PC-3 (cell line): ENCODE results near the gene TRAPPC10. TPM values are rescaled to one million over a fixed set of nuclear protein-coding genes. Genes with fewer than 3 reads are reported as not detected.

Experiments used
- ATAC-seq: fragments of 200-7000 bp; cut with Tn5 transposase; 2 replicates; pipeline ENCODE4 v1.9.1; 2020; ENCODE audit warnings: mild to moderate bottlenecking, moderate library complexity
- BruUV-seq: library from RNA; stranded (reverse); fragments of 400-500 nt; replicated peaks from 2 replicates; lab custom pipeline; 2021; lab: Mats Ljungman, UMichigan
- CTCF ChIA-PET: fragments of 300-600 bp; sonication (Branson Sonifier 250); formaldehyde crosslinking; loops from one replicate; lab custom pipeline; 2022; ENCODE audit warnings: antibody characterized with exemption; lab: Charles Lee
- POLR2A ChIA-PET: fragments of 300-600 bp; sonication (Branson Sonifier 250); formaldehyde crosslinking; loops from one replicate; lab custom pipeline; 2022; ENCODE audit warnings: antibody characterized with exemption; ENCODE audit not compliant: unreplicated experiment; lab: Charles Lee
- DNase-seq: peaks from one replicate; pipeline ENCODE4 v3.0.0-alpha.2; 2015
- H2AFZ ChIP-seq: fragments of 300-600 bp; sonication (generic); 2 replicates; pipeline ENCODE4 v1.6.0; 2016; ENCODE audit warnings: antibody characterized with exemption, low read length
- H3F3A ChIP-seq: fragments of 300-600 bp; sonication (generic); one replicate; pipeline ENCODE4 v1.6.0; 2017; ENCODE audit warnings: antibody characterized with exemption, low read length, control low read depth, mild to moderate bottlenecking; ENCODE audit not compliant: unreplicated experiment
- H3K27ac ChIP-seq: fragments of 300-600 bp; sonication (generic); 2 replicates; pipeline ENCODE4 v1.5.1; 2016; ENCODE audit warnings: mild to moderate bottlenecking, low read length
- H3K27me3 ChIP-seq: fragments of 300-600 bp; sonication (generic); 2 replicates; pipeline ENCODE4 v1.6.1; 2016; ENCODE audit warnings: low read length, mixed read lengths
- H3K36me3 ChIP-seq: fragments of 300-600 bp; sonication (generic); 2 replicates; pipeline ENCODE4 v1.6.1; 2016; ENCODE audit warnings: low read depth, mixed run types, low read length, mixed read lengths
- H3K4me1 ChIP-seq: fragments of 300-600 bp; sonication (generic); 2 replicates; pipeline ENCODE4 v1.5.1; 2016; ENCODE audit warnings: low read length; ENCODE audit not compliant: insufficient read depth
- H3K4me2 ChIP-seq: fragments of 300-600 bp; sonication (generic); 2 replicates; pipeline ENCODE4 v1.6.0; 2016; ENCODE audit warnings: low read length
- H3K4me3 ChIP-seq: fragments of 300-600 bp; sonication (generic); 2 replicates; pipeline ENCODE4 v1.5.1; 2016; ENCODE audit warnings: mild to moderate bottlenecking, low read length, mixed read lengths
- H3K79me2 ChIP-seq: fragments of 300-600 bp; sonication (generic); 2 replicates; pipeline ENCODE4 v1.6.1; 2017; ENCODE audit warnings: low read length, mixed read lengths
- H3K9ac ChIP-seq: fragments of 300-600 bp; sonication (generic); 2 replicates; pipeline ENCODE4 v1.6.0; 2016; ENCODE audit warnings: mild to moderate bottlenecking, low read length
- H3K9me2 ChIP-seq: fragments of 300-600 bp; sonication (generic); replicated peaks from 2 replicates; pipeline ENCODE4 v1.6.1; 2016; ENCODE audit warnings: mixed run types, low read length, mixed read lengths
- H3K9me3 ChIP-seq: fragments of 300-600 bp; sonication (generic); 2 replicates; pipeline ENCODE4 v1.6.1; 2016; ENCODE audit warnings: low read length, mixed read lengths
- H4K20me1 ChIP-seq: fragments of 300-600 bp; sonication (generic); 2 replicates; pipeline ENCODE4 v1.6.1; 2016; ENCODE audit warnings: low read length, mixed read lengths
- CTCF ChIP-seq: fragments of 300-600 bp; sonication (generic); conservative IDR thresholded peaks from 2 replicates; pipeline ENCODE4 v1.5.1; 2017; ENCODE audit warnings: antibody characterized with exemption, low read depth, mild to moderate bottlenecking, low read length
- EZH2 ChIP-seq: fragments of 300-600 bp; sonication (generic); IDR thresholded peaks from one replicate; pipeline ENCODE4 v1.6.1; 2017; ENCODE audit warnings: antibody characterized with exemption, mild to moderate bottlenecking, low read length; ENCODE audit not compliant: unreplicated experiment
- EZH2phosphoT487 ChIP-seq: fragments of 300-600 bp; sonication (generic); IDR thresholded peaks from 2 replicates; pipeline ENCODE4 v1.6.1; 2018; ENCODE audit warnings: mild to moderate bottlenecking, antibody characterized with exemption, low read length, borderline replicate concordance
- intact Hi-C: fragments of 100-400 bp; cut with micrococcal nuclease; formaldehyde crosslinking; loops from 2 replicates; pipeline ENCODE4 v1.9.0; 2023
- total RNA-seq: library from RNA; depleted of rRNA; stranded (reverse); fragments of >200 nt; gene quantifications from 2 replicates; pipeline ENCODE4 v1.2.3, GENCODE V29; 2014

TRAPPC10 gene
- total RNA-seq, 1 experiment from 2014 or later = 31.4 TPM

DNA sequence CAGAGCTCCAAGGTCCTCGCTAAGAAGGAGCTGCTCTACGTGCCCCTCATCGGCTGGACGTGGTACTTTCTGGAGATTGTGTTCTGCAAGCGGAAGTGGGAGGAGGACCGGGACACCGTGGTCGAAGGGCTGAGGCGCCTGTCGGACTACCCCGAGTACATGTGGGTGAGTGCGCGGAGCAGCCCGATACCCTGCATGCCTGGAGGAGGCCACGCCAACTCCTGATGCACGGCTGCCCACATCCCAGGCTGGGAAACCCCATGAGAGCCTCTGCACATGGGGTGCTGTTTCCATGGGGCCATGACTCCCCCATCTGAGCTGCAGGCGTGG is 43.0 kb upstream of the TRAPPC10 start:
- Histone ChIP-seq H3K36me3 (no peaks in the 10 kb centered on the region; the same call in 1 of the 2 replicates), H3K27me3 (no peaks in the 10 kb centered on the region), H3F3A (no peaks in the 10 kb centered on the region), H3K4me2 (no peak overlapping the region), H3K27ac (no peak overlapping the region), H3K9ac (no peak overlapping the region), H3K79me2 (no peaks in the 10 kb centered on the region), H3K4me1 (no peaks in the 10 kb centered on the region), H4K20me1 (no peaks in the 10 kb centered on the region), H3K4me3 (no peak overlapping the region), H3K9me3 (no peaks in the 10 kb centered on the region), H2AFZ (no peak overlapping the region), H3K9me2 (no peaks in the 10 kb centered on the region)
- BruUV-seq = no TSS peak
- DNase-seq = no peak
- TF ChIP-seq EZH2 (no peak), CTCF (no peak)
- ATAC-seq = no peak
- POLR2A ChIA-PET = no interaction called here
- CTCF ChIA-PET = no interaction called here
- intact Hi-C loops = no loop called here

- Histone ChIP-seq H3K79me2 (no peaks in the 10 kb centered on the region), H4K20me1 (no peaks in the 10 kb centered on the region), H3F3A (no peaks in the 10 kb centered on the region), H3K4me2 (no peak overlapping the region), H3K4me1 (no peaks in the 10 kb centered on the region), H3K9me2 (no peaks in the 10 kb centered on the region), H3K9me3 (no peaks in the 10 kb centered on the region), H3K9ac (no peak overlapping the region), H3K27ac (no peak overlapping the region), H3K4me3 (no peak overlapping the region), H3K36me3 (no peaks in the 10 kb centered on the region; the same call in 1 of the 2 replicates), H2AFZ (no peak overlapping the region), H3K27me3 (no peaks in the 10 kb centered on the region)
- no TSS peak for BruUV-seq
- ATAC-seq (no peak), DNase-seq (no peak)
- ChIA-PET POLR2A (no interaction called here), CTCF (no interaction called here)
- intact Hi-C loops = no loop called here
- TF ChIP-seq CTCF (no peak), EZH2phosphoT487 (no peak), EZH2 (no peak)
Measured at GRCh38 chr21:43970551-43970950, 41.6 kb upstream of the TRAPPC10 start.

- ChIA-PET POLR2A (no interaction called here), CTCF (no interaction called here)
- H3K9me2 ChIP-seq = no peaks in the 10 kb centered on the region
- H3K27ac ChIP-seq = no peak overlapping the region
- H3K4me3 ChIP-seq = no peak overlapping the region
- intact Hi-C loops = no loop called here
- H3F3A ChIP-seq = no peaks in the 10 kb centered on the region
- no peak overlapping the region for H3K9ac ChIP-seq
- ATAC-seq = no peak
- no peaks in the 10 kb centered on the region; the same call in 1 of the 2 replicates for H3K36me3 ChIP-seq
- no peak overlapping the region for H3K4me2 ChIP-seq
- no TSS peak for BruUV-seq
- H3K79me2 ChIP-seq = no peaks in the 10 kb centered on the region
- no peak overlapping the region for H2AFZ ChIP-seq
- no peaks in the 10 kb centered on the region for H3K9me3 ChIP-seq
- TF ChIP-seq EZH2phosphoT487 (no peak), EZH2 (no peak)
- no peaks in the 10 kb centered on the region for H4K20me1 ChIP-seq
- H3K4me1 ChIP-seq = no peaks in the 10 kb centered on the region
- H3K27me3 ChIP-seq = no peaks in the 10 kb centered on the region
- DNase-seq = no peak
Measured at GRCh38 chr21:43971201-43971991, 40.7 kb upstream of the TRAPPC10 start.
